Upper lobe of left lung (tissue), 4 donors: ENCODE data around the gene PAX5.

Experiments used
- CTCF ChIP-seq, 6 experiments: fragments of 450-650 bp in 4 of 6; fragments of 200-600 bp in 2 of 6; sonication (generic) in 2 of 6; IDR thresholded peaks; one replicate each; pipeline ENCODE4 v1.5.1; 2016 to 2019; ENCODE audit warnings: antibody characterized with exemption in 6 of 6
- POLR2A ChIP-seq, 4 donors: fragments of 450-650 bp; IDR thresholded peaks; one replicate each; pipeline ENCODE4 v1.5.1; 2016 to 2017; ENCODE audit warnings: antibody characterized with exemption in 4 of 4, mild to moderate bottlenecking in 2 of 4
- POLR2AphosphoS5 ChIP-seq, 2 donors: sonication (generic); formaldehyde crosslinking; IDR thresholded peaks; one replicate each; pipeline ENCODE4 v1.5.1; 2017; ENCODE audit warnings: antibody characterized with exemption in 2 of 2

- no peak for TF ChIP-seq CTCF (IDR thresholded peaks at IDR 0.05)
- no peak for TF ChIP-seq POLR2A (IDR thresholded peaks at IDR 0.05)
- no peak for TF ChIP-seq POLR2AphosphoS5 (IDR thresholded peaks at IDR 0.05)
Measured at GRCh38 chr9:37025823-37026112, 8.3 kb downstream of the PAX5 start.
